Keratinocyte (primary cell): ENCODE data around the gene CCL20. TPM values are rescaled to one million over a fixed set of nuclear protein-coding genes. Genes with fewer than 3 reads are reported as not detected.

Experiments used
- DNase-seq: peaks from one replicate; pipeline ENCODE4 v3.0.0-alpha.2; 2011; ENCODE audit warnings: low read depth, missing footprints, low spot score
- FAIRE-seq: peaks from 2 replicates; lab custom pipeline; 2011; peaks lifted over from hg19 to GRCh38; lab: Jason Lieb, UNC
- H2AFZ ChIP-seq: 2 replicates; pipeline ENCODE4 v1.6.0; 2012; ENCODE audit warnings: low read length, control low read depth, inconsistent platforms; ENCODE audit not compliant: control insufficient read depth
- H3K27ac ChIP-seq: 2 replicates; pipeline ENCODE4 v1.5.1; 2011; ENCODE audit warnings: low read length; ENCODE audit not compliant: control insufficient read depth, insufficient read depth
- H3K27me3 ChIP-seq: 3 replicates; pipeline ENCODE4 v1.6.0; 2011; ENCODE audit warnings: low read length; ENCODE audit not compliant: control insufficient read depth, insufficient read depth; ENCODE audit errors: extremely low read depth
- H3K36me3 ChIP-seq, 2 experiments: 2 replicates in 1 of 2; 3 replicates in 1 of 2; pipeline ENCODE4 v1.5.1; 2011; ENCODE audit warnings: low read length in 2 of 2, mild to moderate bottlenecking in 1 of 2; ENCODE audit not compliant: control insufficient read depth in 2 of 2, insufficient read depth in 2 of 2; ENCODE audit errors: extremely low read depth in 1 of 2
- H3K4me1 ChIP-seq: 3 replicates; pipeline ENCODE4 v1.5.1; 2011; ENCODE audit warnings: low read length; ENCODE audit not compliant: control insufficient read depth, insufficient read depth; ENCODE audit errors: extremely low read depth
- H3K4me2 ChIP-seq: 3 replicates; pipeline ENCODE4 v1.6.0; 2011; ENCODE audit warnings: low read depth, low read length; ENCODE audit not compliant: control insufficient read depth, insufficient read depth; ENCODE audit errors: extremely low read depth
- H3K4me3 ChIP-seq, 3 experiments: fragments of 200-600 bp in 1 of 3; sonication (generic) in 1 of 3; 2 replicates in 2 of 3; 3 replicates in 1 of 3; pipeline ENCODE4 v1.5.1; 2011 to 2016; ENCODE audit warnings: low read length in 3 of 3, mild to moderate bottlenecking in 3 of 3, control low read depth in 2 of 3, inconsistent platforms in 1 of 3, low read depth in 1 of 3, mixed read lengths in 1 of 3, mixed run types in 1 of 3, moderate library complexity in 1 of 3; ENCODE audit not compliant: control insufficient read depth in 2 of 3, insufficient read depth in 2 of 3; ENCODE audit errors: extremely low read depth in 1 of 3
- H3K79me2 ChIP-seq: 2 replicates; pipeline ENCODE4 v1.6.0; 2012; ENCODE audit warnings: low read length; ENCODE audit not compliant: control insufficient read depth, insufficient read depth
- H3K9ac ChIP-seq: 3 replicates; pipeline ENCODE4 v1.6.0; 2011; ENCODE audit warnings: low read length; ENCODE audit not compliant: control insufficient read depth, insufficient read depth; ENCODE audit errors: extremely low read depth
- H3K9me1 ChIP-seq: 3 replicates; pipeline ENCODE4 v1.6.0; 2011; ENCODE audit warnings: low read length; ENCODE audit not compliant: control insufficient read depth, insufficient read depth; ENCODE audit errors: extremely low read depth
- H3K9me3 ChIP-seq: 2 replicates; pipeline ENCODE4 v1.5.1; 2012; ENCODE audit warnings: low read depth, low read length; ENCODE audit not compliant: control insufficient read depth
- H4K20me1 ChIP-seq: 3 replicates; pipeline ENCODE4 v1.6.0; 2011; ENCODE audit warnings: low read length; ENCODE audit not compliant: control insufficient read depth, insufficient read depth; ENCODE audit errors: extremely low read depth
- EZH2 ChIP-seq: IDR thresholded peaks from one replicate; pipeline ENCODE4 v1.6.1; 2012; ENCODE audit warnings: inconsistent platforms, mild to moderate bottlenecking, low read length, moderate library complexity
- dilution Hi-C: fragments of 300-500 bp; cut with MboI; formaldehyde crosslinking; loops from one replicate; pipeline ENCODE4 v1.7.0; 2020; ENCODE audit warnings: low sequenced_read_pairs; ENCODE audit not compliant: extremely low pct_ligation_motif_present
- polyA plus RNA-seq, 5 experiments: library from polyadenylated mRNA; depleted of rRNA in 3 of 5; stranded (reverse) in 3 of 5; stranded (forward) in 1 of 5; unstranded in 1 of 5; fragments of >200 nt; gene quantifications; 1 replicate in 1 of 5; 2 replicates in 3 of 5; 3 replicates in 1 of 5; pipeline versions ENCODE4 v1.2.1 to v1.2.3, GENCODE V29; 2011 to 2012; ENCODE audit warnings: missing spikeins in 2 of 5, low read depth in 1 of 5, low replicate concordance in 1 of 5
- TF ChIP-seq, protein P1 (sequence below), 3 experiments: IDR thresholded peaks in 1 of 3; conservative IDR thresholded peaks in 1 of 3; optimal IDR thresholded peaks in 1 of 3; 2 replicates in 2 of 3; 3 replicates in 1 of 3; pipeline versions ENCODE3 to v1.5.1; 2011; ENCODE audit warnings: low read length in 3 of 3, mild to moderate bottlenecking in 3 of 3, moderate library complexity in 2 of 3, control low read depth in 1 of 3, inconsistent platforms in 1 of 3; ENCODE audit not compliant: insufficient read depth in 2 of 3; ENCODE audit errors: extremely low read depth in 1 of 3

CCL20 gene
- polyA plus RNA-seq, 1 donor (not counting 4 experiments of a cell fraction or from before 2014, with no cell fraction given) = 5.2 TPM

DNA sequence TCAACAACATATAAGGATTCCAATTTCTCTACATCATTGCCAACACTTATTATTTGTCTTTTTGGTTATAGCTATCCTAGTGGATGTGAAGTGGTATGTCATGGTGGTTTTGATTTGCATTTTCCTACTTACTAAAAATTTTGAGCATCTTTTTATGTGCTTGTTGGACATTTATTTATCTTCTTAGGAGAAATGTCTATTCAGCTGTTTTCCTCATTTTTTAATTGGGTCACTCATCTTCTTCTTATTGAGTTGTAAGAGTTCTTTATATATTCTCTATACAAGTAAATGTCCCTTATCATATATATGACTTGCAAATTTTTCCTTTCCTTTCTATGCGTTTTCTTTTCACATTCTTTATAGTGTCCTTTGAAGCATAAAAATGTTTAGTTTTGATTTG, 4.7 kb upstream of the CCL20 start:
- Histone ChIP-seq H3K4me1 (peaks cover 4% of the 10 kb centered on the region), H4K20me1 (no peaks in the 10 kb centered on the region), H3K9me1 (no peaks in the 10 kb centered on the region), H2AFZ (no peak overlapping the region), H3K4me3 (no peak overlapping the region), H3K27ac (no peak overlapping the region), H3K9me3 (no peaks in the 10 kb centered on the region), H3K79me2 (no peaks in the 10 kb centered on the region), H3K27me3 (no peaks in the 10 kb centered on the region), H3K9ac (no peak overlapping the region), H3K36me3 (peaks cover 0 to 3% of the 10 kb centered on the region in 2 experiments), H3K4me2 (no peak overlapping the region)
- dilution Hi-C loops = no loop called here
- TF ChIP-seq, protein P1, sequence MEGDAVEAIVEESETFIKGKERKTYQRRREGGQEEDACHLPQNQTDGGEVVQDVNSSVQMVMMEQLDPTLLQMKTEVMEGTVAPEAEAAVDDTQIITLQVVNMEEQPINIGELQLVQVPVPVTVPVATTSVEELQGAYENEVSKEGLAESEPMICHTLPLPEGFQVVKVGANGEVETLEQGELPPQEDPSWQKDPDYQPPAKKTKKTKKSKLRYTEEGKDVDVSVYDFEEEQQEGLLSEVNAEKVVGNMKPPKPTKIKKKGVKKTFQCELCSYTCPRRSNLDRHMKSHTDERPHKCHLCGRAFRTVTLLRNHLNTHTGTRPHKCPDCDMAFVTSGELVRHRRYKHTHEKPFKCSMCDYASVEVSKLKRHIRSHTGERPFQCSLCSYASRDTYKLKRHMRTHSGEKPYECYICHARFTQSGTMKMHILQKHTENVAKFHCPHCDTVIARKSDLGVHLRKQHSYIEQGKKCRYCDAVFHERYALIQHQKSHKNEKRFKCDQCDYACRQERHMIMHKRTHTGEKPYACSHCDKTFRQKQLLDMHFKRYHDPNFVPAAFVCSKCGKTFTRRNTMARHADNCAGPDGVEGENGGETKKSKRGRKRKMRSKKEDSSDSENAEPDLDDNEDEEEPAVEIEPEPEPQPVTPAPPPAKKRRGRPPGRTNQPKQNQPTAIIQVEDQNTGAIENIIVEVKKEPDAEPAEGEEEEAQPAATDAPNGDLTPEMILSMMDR (optimal IDR thresholded peaks at IDR 0.05 in 1 of 3, IDR thresholded peaks at IDR 0.05 in 1 of 3, conservative IDR thresholded peaks at IDR 0.05 in 1 of 3; ENCODE audit: extremely low read depth in 1 of 3, insufficient read depth in 2 of 3, low read length in 3 of 3) = no peak
- TF ChIP-seq EZH2 = no peak
- FAIRE-seq (no peak), DNase-seq (no peak)

DNA sequence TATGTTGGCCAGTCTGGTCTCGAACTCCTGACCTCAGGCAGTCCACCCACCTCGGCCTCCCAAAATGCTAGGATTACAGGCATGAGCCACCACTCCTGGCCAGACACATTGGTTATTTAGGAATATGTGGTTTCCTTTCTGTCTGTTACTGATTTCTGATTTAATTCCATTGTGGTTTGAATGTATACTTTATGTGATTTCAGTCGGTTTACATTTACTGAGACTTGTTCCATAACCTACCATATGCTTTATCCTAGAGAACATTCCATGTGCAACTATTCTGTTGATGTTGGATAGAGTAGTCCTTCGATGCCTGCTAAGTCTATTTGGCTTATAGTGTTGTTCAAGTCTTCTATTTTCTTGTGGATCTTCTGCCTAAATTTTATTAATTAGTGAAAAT, 1.6 kb upstream of the CCL20 start:
- no peak for FAIRE-seq
- no peaks in the 10 kb centered on the region for H3K79me2 ChIP-seq
- dilution Hi-C loops = no loop called here

More for the DNA sequence above, 1.6 kb upstream of the CCL20 start:
- Histone ChIP-seq H3K27me3 (no peaks in the 10 kb centered on the region), H3K36me3 (peaks cover 0 to 6% of the 10 kb centered on the region in 2 experiments), H3K9ac (no peak overlapping the region), H4K20me1 (no peaks in the 10 kb centered on the region), H3K4me3 (no peak overlapping the region), H3K9me3 (no peaks in the 10 kb centered on the region), H3K4me1 (peaks cover 18% of the 10 kb centered on the region), H3K4me2 (no peak overlapping the region), H2AFZ (no peak overlapping the region), H3K9me1 (no peaks in the 10 kb centered on the region), H3K27ac (no peak overlapping the region)
- no peak for DNase-seq
- TF ChIP-seq, protein P1 (optimal IDR thresholded peaks at IDR 0.05 in 1 of 3, IDR thresholded peaks at IDR 0.05 in 1 of 3, conservative IDR thresholded peaks at IDR 0.05 in 1 of 3; ENCODE audit: extremely low read depth in 1 of 3, insufficient read depth in 2 of 3, low read length in 3 of 3) = no peak
- no peak for TF ChIP-seq EZH2
